ENCODE results near the gene FKBP9.
"Not testable (repeated sequence)": the region's sequence is repeated elsewhere in the genome, so short reads cannot be mapped to it uniquely, and the experiment has no call there.

Gene FKBP9

GRCh38 chr7:32958046-32959025 is 1.1 kb downstream of the FKBP9 start:
- no peak for DNase-seq

- not testable (repeated sequence) for DNase-seq
These were observed 6.7 kb downstream of the FKBP9 start for GRCh38 chr7:32963880-32964301.

- DNase-seq, result not testable (repeated sequence)
These were observed 7.4 kb downstream of the FKBP9 start for GRCh38 chr7:32964461-32965159.

GRCh38 chr7:32966489-32967267 is 9.4 kb downstream of the FKBP9 start:
- DNase-seq, result not testable (repeated sequence)

- not testable (repeated sequence) for DNase-seq
These were observed 10.0 kb downstream of the FKBP9 start for GRCh38 chr7:32967268-32967582.

GRCh38 chr7:32971967-32972366 is 14.7 kb downstream of the FKBP9 start:
- not testable (repeated sequence) for DNase-seq

GRCh38 chr7:32977159-32977558 is 19.9 kb downstream of the FKBP9 start:
- not testable (repeated sequence) for DNase-seq

GRCh38 chr7:32979246-32979645 is 22.0 kb downstream of the FKBP9 start:
- DNase-seq, result not testable (repeated sequence)

GRCh38 chr7:32979902-32980301 is 22.7 kb downstream of the FKBP9 start:
- DNase-seq, result not testable (repeated sequence)

- DNase-seq, result not testable (repeated sequence)
These were observed 30.9 kb downstream of the FKBP9 start for GRCh38 chr7:32988148-32988547.

GRCh38 chr7:32991068-32991585 is 33.9 kb downstream of the FKBP9 start:
- not testable (repeated sequence) for DNase-seq

GRCh38 chr7:32991975-32992700 is 34.9 kb downstream of the FKBP9 start:
- DNase-seq, result not testable (repeated sequence)

- DNase-seq, result peak in 1 of 2 experiments; percentile 2
These were observed 35.5 kb downstream of the FKBP9 start for GRCh38 chr7:32992750-32993149.

GRCh38 chr7:32997956-32998355 is 40.7 kb downstream of the FKBP9 start:
- DNase-seq, result not testable (repeated sequence)

- not testable (repeated sequence) for DNase-seq
These were observed 41.3 kb downstream of the FKBP9 start for GRCh38 chr7:32998361-32999171.

- DNase-seq, result not testable (repeated sequence)
These were observed 42.1 kb downstream of the FKBP9 start for GRCh38 chr7:32999380-32999779.

- DNase-seq, result not testable (repeated sequence)
These were observed 45.9 kb downstream of the FKBP9 start for GRCh38 chr7:33003111-33003510.

GRCh38 chr7:33004104-33004616 is 46.9 kb downstream of the FKBP9 start:
- not testable (repeated sequence) for DNase-seq

GRCh38 chr7:33005193-33005592 is 48.0 kb downstream of the FKBP9 start:
- DNase-seq, result not testable (repeated sequence)

- DNase-seq, result not testable (repeated sequence)
These were observed 48.5 kb downstream of the FKBP9 start for GRCh38 chr7:33005690-33006089.

- no peak for DNase-seq
These were observed 52.5 kb downstream of the FKBP9 start for GRCh38 chr7:33009734-33010133.

Data from stimulated activated CD4-positive, alpha-beta T cell treated with anti-CD3 and anti-CD28 coated beads, Interleukin-4, amount 100 ng/mL, for 4 hours (primary cell).